ENCODE data around the gene LRRC4C.

DNA sequence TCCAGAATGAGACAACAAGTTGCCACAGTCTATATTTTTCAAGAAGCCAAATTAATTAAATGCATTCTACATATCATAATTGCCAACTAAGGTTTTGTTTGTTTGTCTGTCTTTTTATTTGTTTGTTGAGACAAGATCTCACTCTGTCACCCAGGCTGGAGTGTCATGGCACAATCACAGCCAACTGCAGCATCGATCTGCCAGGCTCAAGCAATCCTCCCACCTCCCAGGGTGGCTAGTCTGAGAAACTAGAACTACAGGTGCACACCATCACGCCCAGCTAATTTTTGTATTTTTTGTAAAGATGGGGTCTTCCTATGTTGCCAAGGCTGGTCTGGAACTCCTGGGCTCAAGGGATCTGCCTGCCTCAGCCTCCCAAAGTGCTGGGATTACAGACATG lies 140.0 kb downstream of the LRRC4C start:
- TF ChIP-seq, protein P1, sequence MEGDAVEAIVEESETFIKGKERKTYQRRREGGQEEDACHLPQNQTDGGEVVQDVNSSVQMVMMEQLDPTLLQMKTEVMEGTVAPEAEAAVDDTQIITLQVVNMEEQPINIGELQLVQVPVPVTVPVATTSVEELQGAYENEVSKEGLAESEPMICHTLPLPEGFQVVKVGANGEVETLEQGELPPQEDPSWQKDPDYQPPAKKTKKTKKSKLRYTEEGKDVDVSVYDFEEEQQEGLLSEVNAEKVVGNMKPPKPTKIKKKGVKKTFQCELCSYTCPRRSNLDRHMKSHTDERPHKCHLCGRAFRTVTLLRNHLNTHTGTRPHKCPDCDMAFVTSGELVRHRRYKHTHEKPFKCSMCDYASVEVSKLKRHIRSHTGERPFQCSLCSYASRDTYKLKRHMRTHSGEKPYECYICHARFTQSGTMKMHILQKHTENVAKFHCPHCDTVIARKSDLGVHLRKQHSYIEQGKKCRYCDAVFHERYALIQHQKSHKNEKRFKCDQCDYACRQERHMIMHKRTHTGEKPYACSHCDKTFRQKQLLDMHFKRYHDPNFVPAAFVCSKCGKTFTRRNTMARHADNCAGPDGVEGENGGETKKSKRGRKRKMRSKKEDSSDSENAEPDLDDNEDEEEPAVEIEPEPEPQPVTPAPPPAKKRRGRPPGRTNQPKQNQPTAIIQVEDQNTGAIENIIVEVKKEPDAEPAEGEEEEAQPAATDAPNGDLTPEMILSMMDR (IDR thresholded peaks at IDR 0.05; ENCODE audit: borderline replicate concordance, extremely low read depth, low read length, poor library complexity, severe bottlenecking): no peak
- TF ChIP-seq EZH2 (IDR thresholded peaks at IDR 0.05; ENCODE audit: borderline replicate concordance, low read depth, low read length, severe bottlenecking): no peak
